ENCODE measurements around the gene NACAD.

Gene NACAD

DNA sequence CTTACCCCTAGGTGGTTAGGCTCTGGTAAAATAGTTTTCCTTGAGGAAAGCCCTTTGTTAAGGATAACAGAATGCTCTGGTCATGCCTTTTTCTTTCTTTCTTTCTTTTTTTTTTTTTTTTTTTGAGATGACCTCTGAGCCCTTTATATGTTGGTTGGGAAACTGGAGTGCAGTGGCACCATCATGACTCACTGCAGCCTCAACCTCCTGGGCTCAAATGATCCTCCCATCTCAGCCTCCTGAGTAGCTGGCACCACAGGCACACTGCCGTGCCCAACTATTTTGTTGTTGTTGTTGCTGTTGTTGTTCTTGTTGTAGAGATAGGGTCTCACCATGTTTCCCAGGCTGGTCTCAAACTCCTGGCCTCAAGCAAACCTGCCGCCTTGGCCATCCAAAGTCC is 27.4 kb downstream of the NACAD start:
- no peak overlapping the region for H3K4me3 ChIP-seq (replicated peaks; ENCODE audit: low read depth, low read length)
- DNase-seq (ENCODE audit: extremely low read depth, low read depth), result no peak
- TF ChIP-seq, protein P1, sequence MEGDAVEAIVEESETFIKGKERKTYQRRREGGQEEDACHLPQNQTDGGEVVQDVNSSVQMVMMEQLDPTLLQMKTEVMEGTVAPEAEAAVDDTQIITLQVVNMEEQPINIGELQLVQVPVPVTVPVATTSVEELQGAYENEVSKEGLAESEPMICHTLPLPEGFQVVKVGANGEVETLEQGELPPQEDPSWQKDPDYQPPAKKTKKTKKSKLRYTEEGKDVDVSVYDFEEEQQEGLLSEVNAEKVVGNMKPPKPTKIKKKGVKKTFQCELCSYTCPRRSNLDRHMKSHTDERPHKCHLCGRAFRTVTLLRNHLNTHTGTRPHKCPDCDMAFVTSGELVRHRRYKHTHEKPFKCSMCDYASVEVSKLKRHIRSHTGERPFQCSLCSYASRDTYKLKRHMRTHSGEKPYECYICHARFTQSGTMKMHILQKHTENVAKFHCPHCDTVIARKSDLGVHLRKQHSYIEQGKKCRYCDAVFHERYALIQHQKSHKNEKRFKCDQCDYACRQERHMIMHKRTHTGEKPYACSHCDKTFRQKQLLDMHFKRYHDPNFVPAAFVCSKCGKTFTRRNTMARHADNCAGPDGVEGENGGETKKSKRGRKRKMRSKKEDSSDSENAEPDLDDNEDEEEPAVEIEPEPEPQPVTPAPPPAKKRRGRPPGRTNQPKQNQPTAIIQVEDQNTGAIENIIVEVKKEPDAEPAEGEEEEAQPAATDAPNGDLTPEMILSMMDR (IDR thresholded peaks at IDR 0.05; ENCODE audit: low read depth, low read length, missing control alignments), result no peak

GRCh38 chr7:45060295-45060694 is 28.5 kb downstream of the NACAD start:
- no peak for DNase-seq (ENCODE audit: extremely low read depth, low read depth)
- TF ChIP-seq, protein P1 (IDR thresholded peaks at IDR 0.05; ENCODE audit: low read depth, low read length, missing control alignments), result no peak
- H3K4me3 ChIP-seq (replicated peaks; ENCODE audit: low read depth, low read length), result no peak overlapping the region

- TF ChIP-seq, protein P1 (IDR thresholded peaks at IDR 0.05; ENCODE audit: low read depth, low read length, missing control alignments), result no peak
- H3K4me3 ChIP-seq (replicated peaks; ENCODE audit: low read depth, low read length), result no peak overlapping the region
- DNase-seq (ENCODE audit: extremely low read depth, low read depth), result no peak
Observed at GRCh38 chr7:45057878-45058277, 30.9 kb downstream of the NACAD start.

GRCh38 chr7:45055594-45056219 is 33.1 kb downstream of the NACAD start:
- TF ChIP-seq, protein P1 (IDR thresholded peaks at IDR 0.05; ENCODE audit: low read depth, low read length, missing control alignments), result no peak
- DNase-seq (ENCODE audit: extremely low read depth, low read depth), result no peak
- no peak overlapping the region for H3K4me3 ChIP-seq (replicated peaks; ENCODE audit: low read depth, low read length)

GRCh38 chr7:45055016-45055415 is 33.8 kb downstream of the NACAD start:
- no peak overlapping the region for H3K4me3 ChIP-seq (replicated peaks; ENCODE audit: low read depth, low read length)
- TF ChIP-seq, protein P1 (IDR thresholded peaks at IDR 0.05; ENCODE audit: low read depth, low read length, missing control alignments), result no peak
- no peak for DNase-seq (ENCODE audit: extremely low read depth, low read depth)

DNA sequence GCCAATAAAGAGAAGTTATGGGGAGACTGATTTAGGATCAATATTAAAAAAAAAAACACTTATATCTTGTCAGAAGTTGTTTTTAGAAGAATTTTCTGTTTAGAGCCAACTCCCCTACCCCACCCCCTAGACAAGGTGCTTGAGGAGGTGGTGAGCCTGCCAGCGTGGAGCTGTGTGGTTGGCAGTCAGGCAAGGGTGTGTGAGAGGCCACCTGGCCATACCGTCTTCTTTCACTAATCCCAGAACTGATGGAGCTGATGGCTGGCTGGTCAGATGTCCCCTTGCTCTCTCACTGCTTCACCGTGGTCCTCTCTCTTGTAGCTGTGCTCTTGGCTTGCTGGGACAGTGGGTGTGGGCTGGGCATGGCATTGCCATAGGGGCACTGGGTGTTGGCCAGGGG is 34.3 kb downstream of the NACAD start:
- TF ChIP-seq, protein P1 (IDR thresholded peaks at IDR 0.05; ENCODE audit: low read depth, low read length, missing control alignments), result no peak
- no peak overlapping the region for H3K4me3 ChIP-seq (replicated peaks; ENCODE audit: low read depth, low read length)
- no peak for DNase-seq (ENCODE audit: extremely low read depth, low read depth)

- TF ChIP-seq, protein P1 (IDR thresholded peaks at IDR 0.05; ENCODE audit: low read depth, low read length, missing control alignments), result no peak
- no peak overlapping the region for H3K4me3 ChIP-seq (replicated peaks; ENCODE audit: low read depth, low read length)
- DNase-seq (ENCODE audit: extremely low read depth, low read depth), result no peak
Observed at GRCh38 chr7:45053941-45054340, 34.8 kb downstream of the NACAD start.

Measured in HFF-Myc (cell line).